Measurements from ENCODE around the gene MAFF. TPM values are rescaled to one million over a fixed set of nuclear protein-coding genes. Genes with fewer than 3 reads are reported as not detected.

The MAFF gene
- total RNA-seq, 1 donor from 2014 or later, result 1.8 TPM

GRCh38 chr22:38218661-38219622 is 17.1 kb downstream of the MAFF start:
- Mint-ChIP-seq H3K4me3 (ENCODE audit: unreplicated experiment) (peak overlapping the region; percentile 77), H3K36me3 (ENCODE audit: unreplicated experiment) (peaks cover 4% of the 10 kb centered on the region), H3K4me1 (ENCODE audit: low read depth, unreplicated experiment) (peaks cover 33% of the 10 kb centered on the region), H3K27me3 (ENCODE audit: unreplicated experiment) (peaks cover 13% of the 10 kb centered on the region), H3K27ac (ENCODE audit: unreplicated experiment) (peak overlapping the region; percentile 98), H3K9me3 (ENCODE audit: unreplicated experiment) (peaks cover 15% of the 10 kb centered on the region)
- no peak for DNase-seq
- TF ChIP-seq, protein P1, sequence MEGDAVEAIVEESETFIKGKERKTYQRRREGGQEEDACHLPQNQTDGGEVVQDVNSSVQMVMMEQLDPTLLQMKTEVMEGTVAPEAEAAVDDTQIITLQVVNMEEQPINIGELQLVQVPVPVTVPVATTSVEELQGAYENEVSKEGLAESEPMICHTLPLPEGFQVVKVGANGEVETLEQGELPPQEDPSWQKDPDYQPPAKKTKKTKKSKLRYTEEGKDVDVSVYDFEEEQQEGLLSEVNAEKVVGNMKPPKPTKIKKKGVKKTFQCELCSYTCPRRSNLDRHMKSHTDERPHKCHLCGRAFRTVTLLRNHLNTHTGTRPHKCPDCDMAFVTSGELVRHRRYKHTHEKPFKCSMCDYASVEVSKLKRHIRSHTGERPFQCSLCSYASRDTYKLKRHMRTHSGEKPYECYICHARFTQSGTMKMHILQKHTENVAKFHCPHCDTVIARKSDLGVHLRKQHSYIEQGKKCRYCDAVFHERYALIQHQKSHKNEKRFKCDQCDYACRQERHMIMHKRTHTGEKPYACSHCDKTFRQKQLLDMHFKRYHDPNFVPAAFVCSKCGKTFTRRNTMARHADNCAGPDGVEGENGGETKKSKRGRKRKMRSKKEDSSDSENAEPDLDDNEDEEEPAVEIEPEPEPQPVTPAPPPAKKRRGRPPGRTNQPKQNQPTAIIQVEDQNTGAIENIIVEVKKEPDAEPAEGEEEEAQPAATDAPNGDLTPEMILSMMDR (IDR thresholded peaks at IDR 0.05; ENCODE audit: partially characterized antibody, unreplicated experiment), result no peak

- peak overlapping the region; percentile 77 for H3K4me3 Mint-ChIP-seq (ENCODE audit: unreplicated experiment)
- TF ChIP-seq, protein P1 (IDR thresholded peaks at IDR 0.05; ENCODE audit: partially characterized antibody, unreplicated experiment), result no peak
- peaks cover 4% of the 10 kb centered on the region for H3K36me3 Mint-ChIP-seq (ENCODE audit: unreplicated experiment)
- H3K9me3 Mint-ChIP-seq (ENCODE audit: unreplicated experiment), result peaks cover 15% of the 10 kb centered on the region
- peaks cover 33% of the 10 kb centered on the region for H3K4me1 Mint-ChIP-seq (ENCODE audit: low read depth, unreplicated experiment)
- peak; percentile 72 for DNase-seq
- H3K27ac Mint-ChIP-seq (ENCODE audit: unreplicated experiment), result peak overlapping the region; percentile 98
- peaks cover 13% of the 10 kb centered on the region for H3K27me3 Mint-ChIP-seq (ENCODE audit: unreplicated experiment)
Measured at GRCh38 chr22:38219632-38220031, 17.8 kb downstream of the MAFF start.

- TF ChIP-seq, protein P1 (IDR thresholded peaks at IDR 0.05; ENCODE audit: partially characterized antibody, unreplicated experiment), result no peak
- H3K4me1 Mint-ChIP-seq (ENCODE audit: low read depth, unreplicated experiment), result peaks cover 29% of the 10 kb centered on the region
- peaks cover 9% of the 10 kb centered on the region for H3K27me3 Mint-ChIP-seq (ENCODE audit: unreplicated experiment)
- H3K9me3 Mint-ChIP-seq (ENCODE audit: unreplicated experiment), result peaks cover 10% of the 10 kb centered on the region
- peaks cover 4% of the 10 kb centered on the region for H3K36me3 Mint-ChIP-seq (ENCODE audit: unreplicated experiment)
- H3K4me3 Mint-ChIP-seq (ENCODE audit: unreplicated experiment), result no peak overlapping the region
- DNase-seq, result peak; percentile 50
- peak overlapping the region; percentile 98 for H3K27ac Mint-ChIP-seq (ENCODE audit: unreplicated experiment)
Measured at GRCh38 chr22:38220163-38220562, 18.4 kb downstream of the MAFF start.

- H3K9me3 Mint-ChIP-seq (ENCODE audit: unreplicated experiment), result peaks cover 8% of the 10 kb centered on the region
- peaks cover 8% of the 10 kb centered on the region for H3K27me3 Mint-ChIP-seq (ENCODE audit: unreplicated experiment)
- H3K4me1 Mint-ChIP-seq (ENCODE audit: low read depth, unreplicated experiment), result peaks cover 25% of the 10 kb centered on the region
- no peak overlapping the region for H3K4me3 Mint-ChIP-seq (ENCODE audit: unreplicated experiment)
- TF ChIP-seq, protein P1 (IDR thresholded peaks at IDR 0.05; ENCODE audit: partially characterized antibody, unreplicated experiment), result no peak
- DNase-seq, result peak; percentile 46
- H3K27ac Mint-ChIP-seq (ENCODE audit: unreplicated experiment), result peak overlapping the region; percentile 98
- peaks cover 4% of the 10 kb centered on the region for H3K36me3 Mint-ChIP-seq (ENCODE audit: unreplicated experiment)
Measured at GRCh38 chr22:38220653-38221386, 19.0 kb downstream of the MAFF start.

All from glutamatergic neuron (in vitro differentiated cells).